ENCODE measurements around the gene RRBP1.

Gene RRBP1

GRCh38 chr20:17634661-17635331, 47.2 kb downstream of the RRBP1 start:
- DNase-seq: no peak

GRCh38 chr20:17633850-17634500, 48.1 kb downstream of the RRBP1 start:
- DNase-seq: no peak

- no peak for DNase-seq
Measured at GRCh38 chr20:17633221-17633849, 48.7 kb downstream of the RRBP1 start.

GRCh38 chr20:17631576-17632319, 50.3 kb downstream of the RRBP1 start:
- no peak for DNase-seq

GRCh38 chr20:17630806-17631195, 51.2 kb downstream of the RRBP1 start:
- no peak for DNase-seq

- DNase-seq: no peak
Measured at GRCh38 chr20:17630151-17630805, 51.8 kb downstream of the RRBP1 start.

GRCh38 chr20:17629678-17630089, 52.4 kb downstream of the RRBP1 start:
- DNase-seq: no peak

GRCh38 chr20:17629025-17629424, 53.0 kb downstream of the RRBP1 start:
- DNase-seq: no peak

- no peak for DNase-seq
Measured at GRCh38 chr20:17628101-17628841, 53.8 kb downstream of the RRBP1 start.

GRCh38 chr20:17627101-17627955, 54.7 kb downstream of the RRBP1 start:
- no peak for DNase-seq

GRCh38 chr20:17626217-17627007, 55.6 kb downstream of the RRBP1 start:
- DNase-seq: no peak

- DNase-seq: no peak
Measured at GRCh38 chr20:17625246-17626051, 56.6 kb downstream of the RRBP1 start.

- DNase-seq: no peak
Measured at GRCh38 chr20:17624551-17625245, 57.3 kb downstream of the RRBP1 start.

- no peak for DNase-seq
Measured at GRCh38 chr20:17624070-17624469, 58.0 kb downstream of the RRBP1 start.

- no peak for DNase-seq
Measured at GRCh38 chr20:17622851-17623508, 59.1 kb downstream of the RRBP1 start.

- DNase-seq: no peak
Measured at GRCh38 chr20:17622086-17622850, 59.8 kb downstream of the RRBP1 start.

- DNase-seq: no peak
Measured at GRCh38 chr20:17621229-17621968, 60.6 kb downstream of the RRBP1 start.

Data from NCI-H2029 treated with DMSO at 0.1 percent for 48 hours (cell line).